ENCODE results near the gene RGS11.

GRCh38 chr16:262121-262745 is 13.5 kb downstream of the RGS11 start:
- TF ChIP-seq REST (IDR thresholded peaks at IDR 0.05; ENCODE audit: insufficient read depth in 1 of 2, low read depth in 2 of 2, low read length in 2 of 2) (no peak), TAF1 (IDR thresholded peaks at IDR 0.05; ENCODE audit: borderline replicate concordance, insufficient read depth, low read length) (no peak)

Data from PFSK-1 (cell line).